ENCODE measurements around the gene CEP85.

The CEP85 gene

DNA sequence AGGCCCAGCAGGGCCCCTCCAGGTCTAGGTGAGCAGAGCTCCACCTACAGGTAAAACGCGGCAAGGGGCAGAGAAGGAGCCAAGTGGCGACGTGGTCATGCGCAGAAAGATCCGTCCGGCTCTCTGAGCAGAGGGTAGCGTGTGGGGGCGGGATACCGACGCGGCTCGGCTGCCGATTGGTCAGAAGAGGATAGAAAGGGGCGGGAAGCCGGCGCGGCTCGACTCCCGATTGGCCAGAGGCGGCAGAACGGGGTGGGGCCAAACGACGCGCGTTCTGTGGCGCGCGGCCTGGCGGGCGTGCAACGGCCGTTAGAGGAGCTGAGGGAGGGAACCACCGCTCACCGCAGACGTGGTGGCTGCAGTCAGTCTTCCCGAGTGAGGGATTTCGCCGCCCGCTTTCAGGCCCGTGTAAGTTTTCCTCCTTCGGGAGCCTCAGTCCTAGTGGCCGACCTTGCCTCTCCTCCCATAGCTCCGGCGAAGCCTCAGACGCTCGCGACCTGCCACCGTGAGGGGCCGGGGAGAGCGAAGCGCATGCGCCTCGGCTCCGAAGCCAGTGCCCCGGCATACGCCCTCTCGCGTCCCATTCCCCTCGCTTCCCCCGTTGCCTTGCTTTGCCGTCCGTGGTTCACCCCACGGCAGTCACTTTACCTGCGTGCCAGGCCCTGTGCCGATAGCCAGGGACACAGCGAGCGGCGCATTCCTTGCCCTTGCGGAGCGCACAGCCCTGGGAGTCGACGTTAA lies at the start of gene CEP85:
Gene CEP85, plus strand, starts transcription at position 298 of the 741 bp plus-strand sequence. CDS start 5,584 bp downstream, outside the sequence.
- DNase-seq (ENCODE audit: low spot score) = peak; percentile 99

DNA sequence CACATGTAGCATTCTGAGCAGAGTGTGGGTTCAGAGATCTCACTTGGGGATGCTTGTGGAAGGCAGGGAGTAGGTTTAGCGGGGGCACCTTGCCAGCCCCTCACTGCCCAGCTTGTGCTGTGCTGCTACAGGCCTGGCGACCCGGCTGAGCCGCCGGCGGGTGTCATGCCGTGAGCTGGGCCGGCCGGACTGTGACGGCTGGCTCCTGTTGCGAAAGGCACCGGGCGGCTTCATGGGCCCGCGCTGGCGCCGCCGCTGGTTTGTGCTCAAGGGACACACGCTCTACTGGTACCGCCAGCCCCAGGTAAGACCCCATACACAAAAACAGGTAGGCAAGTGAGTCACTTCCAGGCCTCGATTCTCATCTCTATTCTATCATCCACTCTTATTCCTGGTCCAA lies 49.1 kb upstream of the CEP85 start:
- no peak for DNase-seq (ENCODE audit: low spot score)

- DNase-seq (ENCODE audit: low spot score) = no peak
Measured at GRCh38 chr1:26187882-26188281, 46.1 kb upstream of the CEP85 start.

- DNase-seq (ENCODE audit: low spot score) = no peak
Measured at GRCh38 chr1:26188477-26188876, 45.5 kb upstream of the CEP85 start.

GRCh38 chr1:26189331-26189730 lies 44.7 kb upstream of the CEP85 start:
- no peak for DNase-seq (ENCODE audit: low spot score)

DNA sequence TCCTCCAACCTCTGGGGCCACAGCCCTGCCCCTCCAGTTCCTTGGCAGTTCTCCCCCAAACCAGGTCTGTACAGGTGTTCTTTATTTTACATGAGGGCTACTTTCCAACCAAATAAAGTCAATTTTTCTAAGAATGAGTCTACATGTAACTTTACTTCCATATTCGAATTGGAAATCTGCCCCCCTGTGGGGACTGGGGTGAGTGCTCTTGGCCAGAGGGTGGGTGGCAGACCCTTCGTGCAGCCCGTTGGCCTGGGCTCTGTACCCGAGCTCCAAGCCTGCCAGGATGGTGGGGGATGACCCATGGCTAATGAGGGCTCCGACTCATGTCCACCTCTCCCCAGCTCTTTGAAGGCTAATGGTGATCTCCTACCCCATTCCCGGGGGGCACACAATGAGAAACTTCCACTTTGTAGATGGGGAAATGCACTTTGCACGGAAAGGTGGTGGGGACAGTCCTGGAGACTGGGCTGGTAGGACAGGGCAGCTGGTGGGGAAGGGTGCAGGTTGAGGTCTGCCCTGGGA lies 44.2 kb upstream of the CEP85 start:
- no peak for DNase-seq (ENCODE audit: low spot score)

DNA sequence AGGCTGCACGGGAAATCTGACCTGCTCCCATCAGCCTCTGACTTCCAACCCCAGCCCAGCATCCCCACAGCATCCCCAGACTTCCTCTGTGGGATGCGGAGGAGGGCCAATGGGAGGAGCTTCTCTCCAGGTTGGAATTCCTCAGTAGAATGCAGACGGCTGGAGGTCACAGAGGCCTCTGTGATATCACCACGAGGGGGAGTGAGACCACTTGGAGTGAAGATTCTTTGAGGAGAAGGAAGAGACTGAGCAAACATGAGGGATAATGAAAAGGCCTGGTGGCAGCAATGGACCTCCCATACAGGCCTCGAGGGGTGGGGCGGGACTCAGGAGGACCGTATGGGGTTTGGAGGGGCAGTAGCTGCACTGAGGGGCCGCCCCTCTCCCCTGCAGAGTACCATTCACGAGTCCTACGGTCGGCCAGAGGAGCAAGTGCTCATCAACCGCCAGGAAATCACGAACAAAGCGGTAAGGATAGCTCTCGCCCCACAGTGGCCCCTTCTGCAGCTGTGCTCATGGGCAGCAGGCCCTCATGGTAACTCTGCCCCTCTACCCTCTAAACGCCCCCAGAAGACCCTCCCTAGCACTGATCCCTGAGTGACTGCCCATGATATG lies 43.5 kb upstream of the CEP85 start, which contains the start of gene CATSPER4:
Gene CATSPER4, plus strand, starts transcription at position 230 of the 615 bp plus-strand sequence. Its CDS starts 26 bp downstream, at position 256.
- peak; percentile 20 for DNase-seq (ENCODE audit: low spot score)

GRCh38 chr1:26191739-26192138 lies 42.3 kb upstream of the CEP85 start:
- DNase-seq (ENCODE audit: low spot score) = no peak

DNA sequence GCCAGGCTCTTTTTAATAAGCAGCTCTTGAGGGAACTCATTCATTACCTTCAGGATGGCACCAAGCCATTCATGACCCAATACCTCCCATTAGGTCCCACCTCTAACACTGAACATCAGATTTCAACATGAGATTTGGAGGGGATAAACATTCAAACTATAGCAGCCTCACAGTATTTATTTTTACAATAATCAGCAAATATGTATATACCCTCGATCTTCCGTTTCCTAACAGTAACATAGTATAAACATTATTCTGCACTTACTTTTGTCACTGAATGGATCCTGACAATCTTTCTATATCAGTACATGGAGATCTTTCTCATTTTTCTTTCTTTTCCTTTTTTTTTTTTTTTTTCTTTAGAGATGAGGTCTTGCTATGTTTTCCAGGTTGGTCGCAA lies 38.2 kb upstream of the CEP85 start:
- DNase-seq (ENCODE audit: low spot score) = no peak

DNA sequence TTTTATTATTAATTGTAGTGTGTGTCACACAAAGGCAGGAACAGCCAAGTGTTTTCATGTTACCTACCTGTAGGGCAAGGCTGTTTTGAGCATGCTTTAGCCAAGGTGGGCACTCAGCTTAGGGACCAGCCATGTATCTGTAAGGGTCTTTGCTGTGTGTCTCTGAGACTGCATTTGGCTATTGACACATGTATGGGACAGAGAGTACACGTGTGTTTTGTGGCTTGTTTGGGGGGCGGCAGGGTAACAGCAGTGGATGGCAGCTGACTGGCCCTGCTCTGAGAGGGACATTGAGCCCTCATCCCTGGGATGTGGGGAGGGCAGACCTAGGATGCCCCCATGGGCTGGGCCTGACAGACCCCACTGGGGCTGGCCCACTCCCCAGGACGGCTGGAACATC lies 36.7 kb upstream of the CEP85 start:
- no peak for DNase-seq (ENCODE audit: low spot score)

GRCh38 chr1:26197813-26198212 lies 36.2 kb upstream of the CEP85 start:
- no peak for DNase-seq (ENCODE audit: low spot score)

GRCh38 chr1:26200413-26200812 lies 33.6 kb upstream of the CEP85 start:
- DNase-seq (ENCODE audit: low spot score) = no peak

DNA sequence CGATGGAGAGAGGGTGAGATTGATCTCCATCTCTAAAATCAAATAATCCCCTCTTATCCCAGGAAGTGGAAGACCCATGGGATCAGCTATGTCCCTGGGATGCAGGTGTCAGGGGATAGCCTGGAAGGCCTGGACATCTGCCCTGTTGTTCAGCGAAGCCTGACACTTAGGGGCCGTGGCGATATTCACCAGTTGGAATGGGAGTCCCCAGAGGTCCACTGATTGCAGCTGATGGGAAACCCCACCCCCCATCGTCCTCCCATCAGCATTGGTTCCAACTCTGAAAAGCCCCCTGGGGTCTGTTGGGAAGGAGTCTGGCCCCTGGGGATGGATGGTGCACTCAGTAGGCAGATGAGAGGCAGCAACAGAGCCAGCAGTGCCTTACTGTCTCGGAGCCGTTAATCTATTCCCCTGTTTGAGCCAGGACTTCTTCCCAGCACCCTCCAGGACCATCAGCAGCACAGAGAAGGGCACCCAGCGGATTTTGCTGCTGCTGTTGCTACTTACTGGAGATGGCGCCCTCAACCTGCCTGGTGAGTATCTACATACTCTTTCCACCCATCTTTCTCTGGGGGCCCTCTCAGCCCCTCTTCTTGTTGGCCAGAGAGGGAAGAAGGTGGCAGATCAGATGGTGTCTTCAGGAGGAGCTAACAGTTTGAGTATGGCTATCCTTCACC lies 30.2 kb upstream of the CEP85 start:
- DNase-seq (ENCODE audit: low spot score) = no peak

DNA sequence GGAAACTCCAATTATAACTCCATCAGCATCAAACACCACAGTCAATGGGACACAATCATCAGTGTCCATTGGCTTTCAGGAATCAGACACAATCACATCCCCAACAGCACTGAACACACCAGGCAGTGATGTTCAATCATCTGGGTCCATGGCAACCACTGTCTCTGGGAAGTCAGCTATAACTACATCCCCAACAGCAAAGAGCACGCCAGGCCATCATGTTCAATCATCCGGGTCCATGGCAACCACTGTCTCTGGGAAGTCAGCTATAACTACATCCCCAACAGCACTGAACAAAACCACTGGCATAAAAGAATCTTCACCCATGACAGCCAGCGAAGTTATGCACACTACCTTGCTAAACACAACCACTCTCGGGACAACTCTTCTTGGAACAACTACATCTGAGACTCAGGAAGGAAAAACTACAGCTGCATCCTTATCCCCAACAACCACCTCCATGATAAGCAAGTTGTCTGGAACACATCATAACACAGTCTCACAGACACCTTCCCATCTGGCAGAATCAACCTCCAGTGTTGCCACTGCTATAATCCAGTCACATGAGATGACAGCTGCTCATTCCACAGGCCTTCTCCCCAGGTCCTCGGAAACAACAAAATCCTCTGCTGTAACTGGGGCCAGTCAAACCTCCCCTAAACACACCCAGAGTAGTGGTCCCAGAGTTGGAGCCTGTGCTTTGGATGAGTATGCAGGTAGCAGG lies 23.7 kb upstream of the CEP85 start:
- no peak for DNase-seq (ENCODE audit: low spot score)

GRCh38 chr1:26212726-26213125 lies 21.3 kb upstream of the CEP85 start:
- DNase-seq (ENCODE audit: low spot score) = no peak

- no peak for DNase-seq (ENCODE audit: low spot score)
Measured at GRCh38 chr1:26213335-26213905, 20.6 kb upstream of the CEP85 start.

DNA sequence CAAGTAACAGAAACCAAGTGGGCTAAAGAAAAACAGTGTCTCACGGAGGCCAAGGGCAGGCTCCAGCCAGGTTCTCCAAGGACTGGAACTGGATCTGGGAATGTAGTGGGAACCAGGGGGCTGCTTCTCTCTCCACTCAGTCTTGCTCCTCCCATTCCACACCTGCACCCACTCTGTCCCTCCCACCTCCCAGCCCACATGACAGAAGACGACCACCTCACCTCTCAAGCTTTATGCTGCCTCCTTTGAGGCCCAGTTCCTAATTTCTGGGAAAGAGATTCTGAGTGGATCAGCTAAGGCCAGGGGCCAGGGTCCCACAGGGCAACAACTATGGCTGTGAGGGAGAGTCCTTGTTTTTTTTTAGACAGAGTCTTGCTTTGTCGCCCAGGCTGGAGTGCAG lies 18.8 kb upstream of the CEP85 start:
- DNase-seq (ENCODE audit: low spot score) = no peak

- DNase-seq (ENCODE audit: low spot score) = no peak
Measured at GRCh38 chr1:26218906-26219494, 15.0 kb upstream of the CEP85 start.

GRCh38 chr1:26220199-26220912 lies 13.6 kb upstream of the CEP85 start:
- no peak for DNase-seq (ENCODE audit: low spot score)

DNA sequence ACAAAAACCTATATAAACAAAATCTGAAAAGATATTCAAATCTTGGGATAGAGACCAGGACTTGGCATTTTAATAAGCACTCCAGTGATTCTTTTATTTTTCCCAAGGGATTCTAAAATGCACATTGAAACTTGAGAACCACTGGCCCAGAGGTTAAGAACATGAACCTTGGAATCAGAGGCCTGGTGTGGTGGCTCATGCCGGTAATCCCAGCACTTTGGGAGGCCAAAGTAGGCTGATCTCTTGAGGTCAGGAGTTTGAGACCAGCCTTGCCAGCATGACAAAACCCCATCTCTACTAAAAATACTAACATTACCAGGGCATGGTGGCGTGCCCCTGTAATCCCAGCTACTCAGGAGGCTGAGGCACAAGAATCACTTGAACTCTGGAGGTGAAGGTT lies 12.9 kb upstream of the CEP85 start:
- DNase-seq (ENCODE audit: low spot score) = no peak

GRCh38 chr1:26224606-26225005 lies 9.4 kb upstream of the CEP85 start:
- DNase-seq (ENCODE audit: low spot score) = no peak

Data from hematopoietic multipotent progenitor cell treated with erythropoietin and hydrocortisone succinate and interleukin-3 and kit ligand, for 17 days (in vitro differentiated cells).